GM19468 (cell line): Measurements from ENCODE around the gene APOBEC3C.
"Not testable (repeated sequence)": the region's sequence is repeated elsewhere in the genome, so short reads cannot be mapped to it uniquely, and the experiment has no call there.

Experiments used
- ATAC-seq: cut with Tn5 transposase; IDR thresholded peaks from one replicate; pipeline ENCODE4 v1.9.1; 2021; ENCODE audit warnings: mild to moderate bottlenecking, moderate library complexity, moderate number of reproducible peaks; ENCODE audit not compliant: unreplicated experiment; ENCODE audit errors: extremely low read depth

Gene APOBEC3C

DNA sequence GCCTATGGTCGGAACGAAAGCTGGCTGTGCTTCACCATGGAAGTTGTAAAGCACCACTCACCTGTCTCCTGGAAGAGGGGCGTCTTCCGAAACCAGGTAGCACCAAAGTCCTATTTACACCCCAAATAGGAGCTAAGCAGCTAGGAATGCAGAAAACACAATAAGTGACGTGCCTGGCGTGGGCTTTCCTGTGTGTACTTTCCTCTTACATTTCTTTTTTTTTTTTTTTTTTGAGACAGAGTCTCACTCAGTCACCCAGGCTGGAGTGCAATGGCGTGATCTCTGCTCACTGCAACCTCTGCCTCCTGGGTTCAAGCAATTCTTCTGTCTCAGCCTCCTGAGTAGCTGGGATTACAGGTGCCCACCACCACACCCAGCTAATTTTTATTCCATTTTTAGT, 35.4 kb downstream of the APOBEC3C start:
- not testable (repeated sequence) for ATAC-seq

DNA sequence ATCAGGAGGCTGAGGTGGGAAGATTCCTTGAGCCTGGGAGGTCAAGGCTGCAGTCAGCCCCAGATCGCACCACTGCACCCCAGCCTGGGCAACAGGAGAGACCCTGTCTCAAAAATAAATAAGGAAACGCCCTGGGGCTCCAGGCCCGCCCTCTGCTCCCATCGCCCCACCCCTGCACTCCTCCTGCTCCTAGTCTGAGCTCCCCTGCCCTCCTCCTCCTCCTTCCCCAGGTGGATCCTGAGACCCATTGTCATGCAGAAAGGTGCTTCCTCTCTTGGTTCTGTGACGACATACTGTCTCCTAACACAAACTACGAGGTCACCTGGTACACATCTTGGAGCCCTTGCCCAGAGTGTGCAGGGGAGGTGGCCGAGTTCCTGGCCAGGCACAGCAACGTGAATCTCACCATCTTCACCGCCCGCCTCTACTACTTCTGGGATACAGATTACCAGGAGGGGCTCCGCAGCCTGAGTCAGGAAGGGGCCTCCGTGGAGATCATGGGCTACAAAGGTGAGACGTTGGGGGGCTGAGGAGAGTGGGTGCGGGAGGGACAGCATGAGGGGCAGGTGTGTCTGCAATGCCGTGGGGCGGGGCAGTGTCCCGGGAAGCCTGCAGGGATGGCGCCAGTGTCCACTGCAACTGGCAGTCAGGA, 37.9 kb downstream of the APOBEC3C start:
- ATAC-seq, result not testable (repeated sequence)

DNA sequence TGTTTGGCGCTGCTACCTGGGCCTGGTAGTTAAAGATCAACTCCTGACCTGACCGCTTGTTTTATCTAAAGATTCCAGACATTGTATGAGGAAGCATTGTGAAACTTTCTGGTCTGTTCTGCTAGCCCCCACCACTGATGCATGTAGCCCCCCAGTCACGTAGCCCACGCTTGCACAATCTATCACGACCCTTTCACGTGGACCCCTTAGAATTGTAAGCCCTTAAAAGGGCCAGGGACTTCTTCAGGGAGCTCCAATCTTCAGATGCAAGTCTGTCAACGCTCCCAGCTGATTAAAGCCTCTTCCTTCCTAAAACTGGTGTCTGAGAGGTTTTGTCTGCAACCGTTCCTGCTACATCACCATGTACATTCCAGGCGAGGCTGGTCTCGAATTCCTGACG, 41.6 kb downstream of the APOBEC3C start:
- ATAC-seq, result no peak

DNA sequence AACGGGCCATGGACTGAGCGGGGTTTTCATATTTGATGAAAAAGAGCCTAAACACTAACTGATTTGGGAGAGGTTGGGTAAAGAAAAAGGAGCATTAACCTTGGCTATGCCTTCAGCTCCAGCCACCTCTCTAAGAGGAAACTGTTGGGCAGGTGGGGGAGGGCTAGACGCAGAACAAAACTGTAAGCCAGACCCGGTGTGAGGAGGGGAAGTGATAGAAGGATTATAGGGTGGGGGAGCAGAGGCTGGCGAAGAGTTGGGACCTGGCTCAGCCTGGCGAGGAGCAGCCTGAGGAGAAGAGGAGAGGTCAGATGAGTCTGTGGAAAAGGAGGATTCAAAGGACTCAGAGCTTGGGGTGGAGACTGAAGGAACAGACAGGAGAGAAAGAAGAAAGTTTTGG, 47.2 kb downstream of the APOBEC3C start:
- not testable (repeated sequence) for ATAC-seq

DNA sequence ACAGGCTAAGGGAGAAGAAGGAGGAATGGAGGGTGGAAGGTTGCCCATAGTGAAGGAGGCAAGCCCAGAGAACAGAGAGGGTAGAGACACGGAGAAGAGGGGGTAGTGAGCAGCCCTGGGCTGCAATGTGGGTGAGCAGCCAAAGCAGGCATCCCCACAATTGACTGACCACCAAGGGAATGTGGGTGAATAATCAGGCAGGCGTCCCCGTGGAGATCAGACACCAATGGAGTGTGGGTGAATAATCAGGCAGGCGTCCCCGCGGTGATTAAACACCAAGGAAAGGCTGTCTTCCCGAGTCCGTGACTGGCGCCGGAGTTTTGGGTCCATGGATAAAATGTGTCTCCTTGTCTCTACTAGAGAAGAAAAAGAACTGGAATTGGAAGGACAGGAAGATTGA, 47.9 kb downstream of the APOBEC3C start:
- ATAC-seq, result not testable (repeated sequence)

DNA sequence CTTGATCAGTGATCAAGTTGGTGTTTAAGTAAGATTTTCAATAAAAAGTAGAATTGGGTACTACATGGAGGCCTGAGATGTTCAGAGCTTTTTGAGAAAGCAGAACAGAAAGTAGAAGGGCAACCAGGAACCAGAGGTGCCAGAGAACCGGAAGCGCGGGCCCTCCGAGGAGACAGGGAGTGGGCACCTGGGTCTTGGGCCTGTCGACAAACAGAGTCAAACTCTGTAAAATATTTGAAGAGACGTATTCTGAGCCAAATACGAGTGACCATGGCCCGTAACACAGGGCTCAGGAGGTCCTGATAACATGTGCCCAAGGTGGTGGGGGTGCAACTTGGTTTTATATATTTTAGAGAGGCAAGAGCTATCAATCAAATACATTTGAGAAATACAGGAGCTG, 49.8 kb downstream of the APOBEC3C start:
- ATAC-seq, result not testable (repeated sequence)

DNA sequence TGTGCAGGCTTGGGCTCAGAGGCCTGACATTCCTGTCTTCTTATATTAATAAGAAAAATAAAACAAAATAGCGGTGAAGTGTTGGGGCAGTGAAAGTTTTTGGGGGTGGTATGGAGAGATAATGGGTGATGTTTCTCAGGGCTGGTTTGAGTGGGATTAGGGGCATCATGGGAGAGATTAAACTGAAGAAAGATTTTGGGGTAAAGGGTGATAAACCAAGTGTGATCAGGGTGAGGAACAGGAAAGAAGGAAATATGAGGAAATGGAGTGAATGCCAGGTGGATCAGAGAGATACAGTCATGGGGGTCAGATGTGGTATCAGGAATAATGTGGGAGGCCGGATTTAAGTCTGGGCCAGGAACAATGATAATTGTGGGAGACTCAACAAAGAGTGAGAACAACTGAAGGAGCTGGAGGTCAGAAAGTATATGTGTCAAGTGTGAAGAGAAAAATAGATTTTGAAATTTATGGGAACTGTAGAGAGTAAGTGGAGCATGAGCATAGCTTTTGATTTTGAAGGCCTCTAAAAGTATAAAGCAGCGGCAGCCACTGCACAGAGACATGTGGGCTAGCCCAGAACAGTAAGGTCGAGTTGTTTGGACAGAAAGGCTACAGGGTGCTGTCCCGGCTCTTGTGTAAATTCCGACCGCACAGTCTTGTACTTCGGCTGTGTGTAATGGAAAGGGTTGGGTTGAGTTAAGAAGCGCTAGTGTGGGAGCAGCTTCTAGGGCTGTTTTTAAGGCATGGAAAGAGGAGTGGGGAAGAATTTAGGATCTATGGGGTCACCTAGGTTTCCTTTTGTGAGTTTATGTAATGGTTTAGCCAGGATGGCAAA, 52.6 kb downstream of the APOBEC3C start:
- not testable (repeated sequence) for ATAC-seq

DNA sequence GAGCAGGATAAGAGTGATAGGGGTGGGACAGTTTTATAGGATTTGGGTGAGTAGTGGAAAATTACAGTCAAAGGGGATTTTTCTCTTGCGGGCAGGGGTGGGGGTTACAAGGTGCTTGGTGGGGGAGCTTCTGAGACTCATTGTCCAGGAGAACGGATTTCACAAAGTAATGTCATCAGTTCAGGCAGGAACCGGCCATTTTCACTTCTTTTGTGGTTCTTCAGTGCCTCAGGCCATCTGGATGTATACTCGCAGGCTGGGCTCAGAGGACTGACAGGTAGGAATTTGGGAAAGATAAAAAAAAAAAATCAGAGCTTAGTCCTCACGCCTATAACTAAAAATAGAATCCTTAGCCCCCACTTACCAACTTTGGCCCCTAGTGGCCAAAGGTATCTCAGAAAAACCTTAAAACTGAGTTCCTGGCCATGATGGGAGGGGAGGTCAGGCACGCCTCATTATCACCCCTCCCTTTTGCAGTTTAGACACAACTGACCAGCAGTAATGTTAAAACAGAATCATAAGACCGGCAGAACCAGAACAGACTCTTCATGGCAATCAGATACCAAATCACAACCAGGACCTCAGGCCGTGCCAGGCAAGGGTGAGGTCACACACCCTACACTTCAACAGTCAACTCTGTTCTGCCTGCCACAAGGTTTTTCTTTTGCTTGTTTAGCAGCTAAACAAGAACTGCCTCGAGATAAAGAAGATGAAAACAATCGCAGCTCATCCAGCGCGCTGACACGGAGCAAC, 54.2 kb downstream of the APOBEC3C start:
- no peak for ATAC-seq
